ENCODE results near the gene MTG2.

Gene MTG2

DNA sequence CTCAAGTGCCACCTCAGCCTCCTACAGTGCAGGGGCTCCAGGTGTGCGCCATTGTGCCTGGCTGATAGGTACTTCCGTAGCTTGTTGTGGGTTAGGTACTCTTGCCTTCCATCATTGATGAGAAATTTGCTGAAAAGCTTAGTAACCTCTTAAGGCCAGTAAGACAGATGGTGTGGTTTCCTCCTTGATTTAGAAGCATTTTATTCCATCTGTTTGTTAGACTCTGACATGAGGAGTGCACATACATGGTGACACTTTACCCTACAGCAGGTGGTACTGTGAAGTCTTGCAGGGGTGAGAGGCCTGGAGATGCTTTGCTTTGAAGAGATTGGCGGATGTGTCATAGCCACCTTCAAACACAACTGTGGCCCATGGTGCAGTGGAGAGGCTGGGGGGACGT is 14.8 kb upstream of the MTG2 start:
- DNase-seq (ENCODE audit: low read depth), result no peak
- no peak overlapping the region for H3K4me3 ChIP-seq (ENCODE audit: low read depth, low read length)
- TF ChIP-seq POLR2A (IDR thresholded peaks at IDR 0.05; ENCODE audit: extremely low read depth, insufficient read length), result no peak
- TF ChIP-seq, protein P1, sequence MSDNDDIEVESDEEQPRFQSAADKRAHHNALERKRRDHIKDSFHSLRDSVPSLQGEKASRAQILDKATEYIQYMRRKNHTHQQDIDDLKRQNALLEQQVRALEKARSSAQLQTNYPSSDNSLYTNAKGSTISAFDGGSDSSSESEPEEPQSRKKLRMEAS (IDR thresholded peaks at IDR 0.05; ENCODE audit: low read depth, low read length), result no peak
- TF ChIP-seq MYC (IDR thresholded peaks at IDR 0.05; ENCODE audit: low read depth, low read length), result no peak
- TF ChIP-seq, protein P2, sequence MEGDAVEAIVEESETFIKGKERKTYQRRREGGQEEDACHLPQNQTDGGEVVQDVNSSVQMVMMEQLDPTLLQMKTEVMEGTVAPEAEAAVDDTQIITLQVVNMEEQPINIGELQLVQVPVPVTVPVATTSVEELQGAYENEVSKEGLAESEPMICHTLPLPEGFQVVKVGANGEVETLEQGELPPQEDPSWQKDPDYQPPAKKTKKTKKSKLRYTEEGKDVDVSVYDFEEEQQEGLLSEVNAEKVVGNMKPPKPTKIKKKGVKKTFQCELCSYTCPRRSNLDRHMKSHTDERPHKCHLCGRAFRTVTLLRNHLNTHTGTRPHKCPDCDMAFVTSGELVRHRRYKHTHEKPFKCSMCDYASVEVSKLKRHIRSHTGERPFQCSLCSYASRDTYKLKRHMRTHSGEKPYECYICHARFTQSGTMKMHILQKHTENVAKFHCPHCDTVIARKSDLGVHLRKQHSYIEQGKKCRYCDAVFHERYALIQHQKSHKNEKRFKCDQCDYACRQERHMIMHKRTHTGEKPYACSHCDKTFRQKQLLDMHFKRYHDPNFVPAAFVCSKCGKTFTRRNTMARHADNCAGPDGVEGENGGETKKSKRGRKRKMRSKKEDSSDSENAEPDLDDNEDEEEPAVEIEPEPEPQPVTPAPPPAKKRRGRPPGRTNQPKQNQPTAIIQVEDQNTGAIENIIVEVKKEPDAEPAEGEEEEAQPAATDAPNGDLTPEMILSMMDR (IDR thresholded peaks at IDR 0.05; ENCODE audit: low read depth, low read length), result no peak

DNA sequence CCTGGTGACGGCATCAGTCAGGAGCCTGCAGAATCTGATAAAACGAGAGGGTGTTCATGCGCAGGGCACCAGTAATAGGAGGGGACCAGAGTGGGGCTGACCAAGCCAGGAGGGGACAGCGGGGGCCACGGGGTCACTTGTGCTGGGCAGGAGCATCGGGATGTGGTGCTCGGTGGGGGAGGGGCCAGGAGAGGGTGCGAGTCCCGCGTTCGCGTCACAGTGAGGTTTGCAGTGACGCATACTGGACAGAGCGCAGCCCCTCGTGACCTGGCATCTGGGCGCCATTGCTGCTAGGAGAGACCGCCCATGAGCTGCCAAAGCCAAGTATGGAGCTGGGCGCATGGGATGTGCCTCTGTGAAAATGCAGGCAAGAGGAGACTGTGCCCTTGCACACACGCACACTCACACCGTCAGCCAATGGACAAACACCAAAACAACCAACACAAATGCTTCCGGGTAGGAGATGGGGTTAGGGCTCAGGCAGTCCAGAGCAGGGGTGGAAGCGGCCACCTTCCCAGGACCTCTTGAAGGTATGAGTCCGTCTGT is 13.9 kb upstream of the MTG2 start:
- TF ChIP-seq, protein P1 (IDR thresholded peaks at IDR 0.05; ENCODE audit: low read depth, low read length), result no peak
- TF ChIP-seq POLR2A (IDR thresholded peaks at IDR 0.05; ENCODE audit: extremely low read depth, insufficient read length) (no peak), MYC (IDR thresholded peaks at IDR 0.05; ENCODE audit: low read depth, low read length) (no peak)
- TF ChIP-seq, protein P2 (IDR thresholded peaks at IDR 0.05; ENCODE audit: low read depth, low read length), result no peak
- H3K4me3 ChIP-seq (ENCODE audit: low read depth, low read length), result no peak overlapping the region
- DNase-seq (ENCODE audit: low read depth), result no peak

DNA sequence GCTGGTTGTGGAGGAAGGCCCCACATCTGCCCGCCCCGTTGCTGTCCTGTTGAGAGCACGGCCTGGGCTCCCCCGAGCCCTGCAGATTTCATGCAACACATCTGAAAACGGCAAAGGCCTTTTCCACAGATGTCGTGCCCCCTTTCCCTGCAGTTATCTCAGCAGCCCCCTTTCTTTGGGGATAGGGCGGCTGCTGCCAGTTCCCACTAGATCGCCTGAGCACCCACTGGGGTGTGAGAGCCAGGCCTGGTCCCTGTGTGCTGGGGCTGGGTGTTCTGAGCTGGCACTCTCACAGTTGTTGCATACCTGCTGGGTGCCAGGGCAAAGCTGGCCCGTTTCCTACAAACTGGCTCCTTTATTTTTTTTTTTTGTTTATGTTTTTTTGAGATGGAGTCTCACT is 12.3 kb upstream of the MTG2 start:
- no peak overlapping the region for H3K4me3 ChIP-seq (ENCODE audit: low read depth, low read length)
- DNase-seq (ENCODE audit: low read depth), result no peak
- TF ChIP-seq POLR2A (IDR thresholded peaks at IDR 0.05; ENCODE audit: extremely low read depth, insufficient read length) (no peak), MYC (IDR thresholded peaks at IDR 0.05; ENCODE audit: low read depth, low read length) (no peak)
- TF ChIP-seq, protein P1 (IDR thresholded peaks at IDR 0.05; ENCODE audit: low read depth, low read length), result no peak

DNA sequence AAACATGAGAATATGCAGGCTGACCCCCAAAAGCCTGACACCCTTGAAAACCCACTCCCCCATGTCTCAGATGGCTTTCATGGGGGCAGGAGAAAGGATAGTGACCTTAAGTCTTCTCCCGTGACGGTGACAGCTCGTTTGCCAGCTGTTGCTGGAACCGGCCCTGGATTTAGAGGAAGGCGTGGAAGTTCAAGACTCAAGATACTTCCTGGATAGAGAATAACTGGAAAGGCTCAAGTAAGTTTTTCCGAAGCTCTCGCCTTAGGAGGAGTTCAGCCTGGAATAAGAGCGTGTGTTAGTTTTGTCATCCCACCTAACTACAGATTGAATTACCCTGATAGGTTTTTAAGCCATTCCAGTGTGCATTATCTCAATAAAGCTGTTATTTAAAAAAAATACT is 11.6 kb upstream of the MTG2 start:
- TF ChIP-seq POLR2A (IDR thresholded peaks at IDR 0.05; ENCODE audit: extremely low read depth, insufficient read length) (no peak), MYC (IDR thresholded peaks at IDR 0.05; ENCODE audit: low read depth, low read length) (no peak)
- TF ChIP-seq, protein P2 (IDR thresholded peaks at IDR 0.05; ENCODE audit: low read depth, low read length), result no peak
- TF ChIP-seq, protein P1 (IDR thresholded peaks at IDR 0.05; ENCODE audit: low read depth, low read length), result no peak
- no peak for DNase-seq (ENCODE audit: low read depth)
- no peak overlapping the region for H3K4me3 ChIP-seq (ENCODE audit: low read depth, low read length)

DNA sequence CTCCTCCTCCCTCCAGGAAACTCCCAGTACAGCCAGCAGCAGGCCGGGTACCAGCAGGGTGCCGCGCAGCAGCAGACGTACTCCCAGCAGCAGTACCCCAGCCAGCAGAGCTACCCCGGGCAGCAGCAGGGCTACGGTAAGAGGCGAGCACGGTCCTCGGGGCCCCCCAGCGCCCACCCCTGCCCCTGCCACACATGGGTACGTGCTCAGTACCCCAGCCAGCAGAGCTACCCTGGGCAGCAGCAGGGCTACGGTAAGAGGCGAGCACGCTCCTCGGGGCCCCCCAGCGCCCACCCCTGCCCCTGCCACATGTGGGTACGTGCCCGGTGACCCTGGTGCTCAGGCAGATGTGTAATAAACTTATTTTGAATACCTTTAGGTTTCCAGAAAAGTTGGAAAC is 10.2 kb upstream of the MTG2 start:
- TF ChIP-seq POLR2A (IDR thresholded peaks at IDR 0.05; ENCODE audit: extremely low read depth, insufficient read length) (no peak), MYC (IDR thresholded peaks at IDR 0.05; ENCODE audit: low read depth, low read length) (no peak)
- TF ChIP-seq, protein P1 (IDR thresholded peaks at IDR 0.05; ENCODE audit: low read depth, low read length), result no peak
- TF ChIP-seq, protein P2 (IDR thresholded peaks at IDR 0.05; ENCODE audit: low read depth, low read length), result no peak
- DNase-seq (ENCODE audit: low read depth), result no peak

DNA sequence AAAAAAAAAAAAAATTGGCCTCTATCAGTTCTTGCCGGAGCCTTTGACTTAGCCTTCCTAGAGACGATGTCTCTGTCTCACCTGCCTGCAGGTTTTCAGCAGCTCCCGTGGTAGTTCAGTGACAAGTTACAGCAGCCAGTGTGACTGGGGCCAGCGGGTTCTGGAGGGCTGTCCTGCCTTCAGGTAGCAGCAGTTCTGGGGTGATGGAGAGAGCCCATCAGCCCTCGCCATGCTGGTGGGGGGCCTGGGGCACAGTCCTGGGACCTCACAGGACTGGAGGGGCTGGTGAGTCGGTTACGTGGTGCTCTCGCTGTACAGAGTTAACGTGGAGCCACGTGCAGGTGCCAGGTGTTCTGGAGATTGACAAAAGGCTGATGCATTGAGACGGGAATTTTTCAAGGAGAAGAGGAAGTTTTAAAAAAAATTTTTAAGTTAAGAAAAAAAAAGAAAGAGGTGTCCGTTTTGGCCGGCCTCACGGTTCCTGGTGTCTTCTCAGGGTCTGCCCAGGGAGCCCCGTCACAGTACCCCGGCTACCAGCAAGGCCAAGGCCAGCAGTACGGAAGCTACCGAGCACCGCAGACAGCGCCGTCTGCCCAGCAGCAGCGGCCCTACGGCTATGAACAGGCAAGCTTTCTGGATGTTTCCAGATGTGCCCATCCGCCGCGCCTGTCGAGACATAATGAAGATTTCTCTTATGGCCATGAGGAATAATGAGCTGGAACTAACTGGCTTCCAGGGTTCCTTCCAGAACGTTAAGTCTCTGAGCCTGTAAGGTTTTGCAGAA is 8.6 kb upstream of the MTG2 start:
- H3K4me3 ChIP-seq (ENCODE audit: low read depth, low read length), result no peak overlapping the region
- TF ChIP-seq MYC (IDR thresholded peaks at IDR 0.05; ENCODE audit: low read depth, low read length), result no peak
- TF ChIP-seq POLR2A (IDR thresholded peaks at IDR 0.05; ENCODE audit: extremely low read depth, insufficient read length), result no peak
- TF ChIP-seq, protein P1 (IDR thresholded peaks at IDR 0.05; ENCODE audit: low read depth, low read length), result no peak
- TF ChIP-seq, protein P2 (IDR thresholded peaks at IDR 0.05; ENCODE audit: low read depth, low read length), result no peak
- DNase-seq (ENCODE audit: low read depth), result no peak

More for the DNA sequence above, 10.2 kb upstream of the MTG2 start:
- H3K4me3 ChIP-seq (ENCODE audit: low read depth, low read length), result no peak overlapping the region

All from NB4 (cell line).